Fibroblast of villous mesenchyme (primary cell): Measurements from ENCODE around the gene SLIRP. TPM values are rescaled to one million over a fixed set of nuclear protein-coding genes. Genes with fewer than 3 reads are reported as not detected.
A peak's percentile ranks its signal among the peaks of the same experiment; 100 is the strongest.

Experiments
- DNase-seq: peaks from one replicate; pipeline ENCODE4 v3.0.0-alpha.2; 2010; ENCODE audit warnings: low read depth
- H3K4me3 ChIP-seq: 2 replicates; pipeline ENCODE4 v1.5.1; 2011; ENCODE audit warnings: low read depth, mild to moderate bottlenecking, low read length
- total RNA-seq: library from RNA; depleted of rRNA; stranded (reverse); fragments of >200 nt; gene quantifications from 2 replicates; pipeline ENCODE4 v1.2.3, GENCODE V29; 2012
- TF ChIP-seq, protein P1 (sequence below): IDR thresholded peaks from 2 replicates; pipeline ENCODE4 v1.5.1; 2012; ENCODE audit warnings: low read depth, mild to moderate bottlenecking, low read length; ENCODE audit not compliant: insufficient read depth

Gene SLIRP
- total RNA-seq, 1 donor: 108 TPM

DNA sequence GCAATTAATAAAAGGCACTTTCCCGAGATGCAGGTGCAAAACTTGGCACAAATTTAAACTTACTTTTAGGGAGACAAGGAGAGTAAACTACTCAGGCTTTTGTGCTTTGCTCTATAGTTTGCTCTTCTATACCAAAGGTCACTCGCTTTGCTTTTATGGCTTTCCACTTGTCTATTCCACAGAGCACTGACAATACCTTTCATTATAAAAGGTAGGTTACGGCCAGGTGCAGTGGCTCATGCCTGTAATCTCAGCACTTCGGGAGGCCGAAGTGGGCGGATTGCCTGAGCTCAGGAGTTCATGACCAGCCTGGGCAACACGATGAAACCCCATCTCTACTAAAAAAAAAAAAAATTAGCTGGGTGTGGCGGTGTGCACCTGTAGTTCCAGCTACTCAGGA, 33.0 kb upstream of the SLIRP start:
- DNase-seq: no peak
- H3K4me3 ChIP-seq: no peak overlapping the region
- TF ChIP-seq, protein P1, sequence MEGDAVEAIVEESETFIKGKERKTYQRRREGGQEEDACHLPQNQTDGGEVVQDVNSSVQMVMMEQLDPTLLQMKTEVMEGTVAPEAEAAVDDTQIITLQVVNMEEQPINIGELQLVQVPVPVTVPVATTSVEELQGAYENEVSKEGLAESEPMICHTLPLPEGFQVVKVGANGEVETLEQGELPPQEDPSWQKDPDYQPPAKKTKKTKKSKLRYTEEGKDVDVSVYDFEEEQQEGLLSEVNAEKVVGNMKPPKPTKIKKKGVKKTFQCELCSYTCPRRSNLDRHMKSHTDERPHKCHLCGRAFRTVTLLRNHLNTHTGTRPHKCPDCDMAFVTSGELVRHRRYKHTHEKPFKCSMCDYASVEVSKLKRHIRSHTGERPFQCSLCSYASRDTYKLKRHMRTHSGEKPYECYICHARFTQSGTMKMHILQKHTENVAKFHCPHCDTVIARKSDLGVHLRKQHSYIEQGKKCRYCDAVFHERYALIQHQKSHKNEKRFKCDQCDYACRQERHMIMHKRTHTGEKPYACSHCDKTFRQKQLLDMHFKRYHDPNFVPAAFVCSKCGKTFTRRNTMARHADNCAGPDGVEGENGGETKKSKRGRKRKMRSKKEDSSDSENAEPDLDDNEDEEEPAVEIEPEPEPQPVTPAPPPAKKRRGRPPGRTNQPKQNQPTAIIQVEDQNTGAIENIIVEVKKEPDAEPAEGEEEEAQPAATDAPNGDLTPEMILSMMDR: no peak

DNA sequence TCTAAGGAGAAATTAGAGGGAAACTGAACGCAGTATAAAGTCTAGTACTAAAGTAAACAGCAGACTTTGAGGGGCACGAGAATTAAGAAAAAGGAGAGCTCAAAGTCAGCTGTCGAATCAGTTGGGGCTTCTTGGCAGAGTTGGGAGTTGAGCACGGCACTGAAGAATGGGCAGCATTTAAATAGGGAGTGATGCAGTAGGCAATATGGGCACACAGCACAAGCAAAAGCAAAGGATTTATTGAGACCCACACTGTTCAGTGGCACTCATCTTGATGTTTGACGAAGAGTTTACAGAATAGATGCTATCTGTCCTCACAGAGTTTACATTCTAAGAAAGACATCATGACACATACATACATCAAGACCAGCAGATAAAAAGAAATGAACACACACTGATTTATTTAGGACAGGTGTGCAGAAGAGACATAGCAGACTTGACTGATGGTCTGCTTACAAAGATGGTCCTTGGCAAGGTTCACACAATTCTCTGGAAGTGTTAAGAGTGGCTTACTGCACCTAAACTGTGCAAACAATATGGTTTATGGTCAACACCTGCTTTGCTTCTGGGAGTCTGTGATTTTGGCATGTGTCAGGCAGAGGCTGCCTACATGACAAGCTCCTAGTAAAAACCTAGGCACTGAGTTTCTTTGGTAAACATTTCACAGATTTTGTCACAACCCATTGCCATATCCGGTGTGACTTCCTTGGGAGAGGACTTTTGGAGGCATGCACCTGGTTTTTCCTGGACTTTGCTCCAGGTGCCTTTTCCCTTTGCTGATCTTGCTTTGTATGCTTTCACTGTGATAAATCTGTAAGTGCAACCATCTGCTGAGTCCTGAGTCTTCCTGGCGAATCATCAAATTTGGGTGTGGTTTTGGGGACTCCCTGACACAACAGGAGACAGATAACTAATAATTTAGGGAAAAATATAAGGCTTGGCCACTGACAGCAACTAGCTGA, 26.4 kb upstream of the SLIRP start:
- no peak overlapping the region for H3K4me3 ChIP-seq
- TF ChIP-seq, protein P1: no peak
- DNase-seq: peak; percentile 34

DNA sequence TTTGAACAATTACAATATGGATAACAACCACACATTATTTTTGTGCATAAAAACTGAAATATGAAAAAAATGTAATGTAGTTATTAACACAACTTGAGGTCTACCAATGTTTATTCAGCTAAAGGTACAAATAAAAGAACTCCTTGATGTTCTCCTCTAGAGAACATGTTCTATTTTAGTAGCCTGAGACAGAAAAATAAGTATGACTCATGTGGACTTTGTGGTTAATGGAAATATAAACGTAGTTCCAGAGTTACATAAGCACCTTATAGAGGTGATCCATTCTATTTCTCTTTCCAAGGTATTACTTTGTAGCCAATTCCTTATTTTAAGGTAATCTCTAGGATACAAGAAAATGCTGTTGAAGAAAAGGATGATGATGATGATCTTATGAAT, 25.7 kb upstream of the SLIRP start:
- H3K4me3 ChIP-seq: no peak overlapping the region
- DNase-seq: peak; percentile 51
- TF ChIP-seq, protein P1: no peak

DNA sequence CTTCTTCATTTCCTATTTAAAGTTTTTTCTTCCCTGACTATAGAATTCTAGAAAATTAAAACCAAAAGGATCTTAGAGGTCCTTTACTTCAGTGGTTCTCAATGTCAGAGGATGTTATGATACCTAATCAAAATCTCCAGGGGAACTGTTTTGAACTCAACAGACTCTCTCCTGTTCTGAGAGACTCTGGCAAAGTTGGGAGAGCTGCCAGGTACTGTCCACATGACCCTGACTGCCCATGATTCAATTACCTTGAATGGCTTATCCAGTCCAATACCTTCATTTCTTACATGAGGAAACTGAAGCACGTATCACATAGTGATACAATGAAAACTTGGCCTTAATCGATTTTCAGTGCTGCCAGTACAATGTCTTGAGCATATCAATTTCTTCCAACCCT, 16.6 kb upstream of the SLIRP start:
- TF ChIP-seq, protein P1: no peak
- no peak overlapping the region for H3K4me3 ChIP-seq
- no peak for DNase-seq

DNA sequence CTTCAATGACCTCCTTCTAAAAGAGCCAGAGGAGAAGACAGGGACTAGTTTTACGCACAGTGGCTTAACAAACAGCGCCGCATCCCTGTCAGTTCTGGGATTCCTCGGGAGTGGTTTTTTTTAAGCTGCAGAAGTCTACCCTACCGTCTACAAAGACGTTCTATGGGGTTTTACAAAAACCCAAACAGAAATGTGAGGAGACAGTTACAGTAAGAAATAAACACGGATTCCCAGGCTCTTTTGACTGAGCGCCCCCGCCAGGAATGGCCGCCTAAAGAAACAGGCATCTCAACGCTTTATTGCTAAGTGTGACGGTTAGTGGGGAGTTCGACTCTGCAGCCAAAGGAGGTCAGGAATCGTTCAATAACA, 564 bp upstream of the SLIRP start:
- TF ChIP-seq, protein P1: peak; percentile 49
- peak; percentile 72 for DNase-seq
- peak overlapping the region; percentile 82 for H3K4me3 ChIP-seq

- peak overlapping the region; percentile 82 for H3K4me3 ChIP-seq
- TF ChIP-seq, protein P1: no peak
- DNase-seq: no peak
Measured at GRCh38 chr14:77708749-77709148, 846 bp downstream of the SLIRP start.
